ENCODE data around the gene ZNF83. TPM values are rescaled to one million over a fixed set of nuclear protein-coding genes. Genes with fewer than 3 reads are reported as not detected.

ZNF83 gene
- total and polyA plus RNA-seq, 2 of the 4 experiments (the other 2 are of a cell fraction): 32.9 to 36.9 TPM

DNA sequence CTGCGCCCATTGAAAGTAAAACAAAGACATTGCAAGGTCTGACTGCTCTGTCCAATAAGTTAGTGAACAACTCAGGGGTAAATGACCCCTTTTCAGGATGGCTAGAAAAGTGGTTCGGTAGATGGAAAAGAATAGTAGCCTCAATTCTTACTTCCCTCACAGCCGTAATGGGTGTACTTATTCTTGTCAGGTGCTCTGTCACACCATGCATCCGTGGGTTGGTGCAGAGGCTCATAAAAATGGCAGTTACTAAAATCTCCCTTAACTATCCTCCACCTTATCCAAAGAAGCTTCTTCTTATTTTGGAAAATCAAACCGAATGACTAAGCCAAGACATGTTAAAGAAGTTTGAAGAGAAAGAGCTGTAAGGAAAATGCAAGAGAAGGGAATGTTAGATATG is 31.4 kb upstream of the ZNF83 start:
- no peak overlapping the region for H3K4ac ChIP-seq (ENCODE audit: low read depth, low read length)
- H3K9me3 ChIP-seq (ENCODE audit: control insufficient read depth, insufficient read depth, low read length): no peaks in the 10 kb centered on the region
- no peak overlapping the region for H3K27ac ChIP-seq (ENCODE audit: insufficient read depth, low read length)
- no peak overlapping the region for H2BK20ac ChIP-seq (ENCODE audit: low read depth, low read length)
- intact Hi-C loops (cut with micrococcal nuclease) (no loop called here), in situ Hi-C loops (cut with MboI; ENCODE audit: low sequenced_read_pairs) (no loop called here), dilution Hi-C loops (cut with HindIII; ENCODE audit: low sequenced_read_pairs, unreplicated experiment) (no loop called here)
- no peak overlapping the region for H2AK5ac ChIP-seq (ENCODE audit: low read depth, low read length)
- no peak overlapping the region for H3K14ac ChIP-seq (replicated peaks; ENCODE audit: low read depth, low read length)
- no peak overlapping the region for H2AFZ ChIP-seq (replicated peaks; ENCODE audit: low read length, poor library complexity)
- TF ChIP-seq USF2 (IDR thresholded peaks at IDR 0.05; ENCODE audit: low read depth, low read length) (no peak), SMC3 (IDR thresholded peaks at IDR 0.05; ENCODE audit: low read depth, low read length) (no peak), MXI1 (IDR thresholded peaks at IDR 0.05; ENCODE audit: borderline replicate concordance, low read depth, low read length) (no peak), BHLHE40 (IDR thresholded peaks at IDR 0.05; ENCODE audit: low read depth, low read length) (no peak), MAFK (IDR thresholded peaks at IDR 0.05; ENCODE audit: low read depth, low read length) (no peak), CHD1 (IDR thresholded peaks at IDR 0.05; ENCODE audit: low read depth, low read length) (no peak), NFE2L2 (IDR thresholded peaks at IDR 0.05; ENCODE audit: low read depth, low read length) (no peak), RFX5 (IDR thresholded peaks at IDR 0.05; ENCODE audit: low read depth, low read length) (no peak)
- TF ChIP-seq, protein P1, sequence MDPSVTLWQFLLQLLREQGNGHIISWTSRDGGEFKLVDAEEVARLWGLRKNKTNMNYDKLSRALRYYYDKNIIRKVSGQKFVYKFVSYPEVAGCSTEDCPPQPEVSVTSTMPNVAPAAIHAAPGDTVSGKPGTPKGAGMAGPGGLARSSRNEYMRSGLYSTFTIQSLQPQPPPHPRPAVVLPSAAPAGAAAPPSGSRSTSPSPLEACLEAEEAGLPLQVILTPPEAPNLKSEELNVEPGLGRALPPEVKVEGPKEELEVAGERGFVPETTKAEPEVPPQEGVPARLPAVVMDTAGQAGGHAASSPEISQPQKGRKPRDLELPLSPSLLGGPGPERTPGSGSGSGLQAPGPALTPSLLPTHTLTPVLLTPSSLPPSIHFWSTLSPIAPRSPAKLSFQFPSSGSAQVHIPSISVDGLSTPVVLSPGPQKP (IDR thresholded peaks at IDR 0.05; ENCODE audit: borderline replicate concordance, low read depth, low read length): no peak
- ATAC-seq (ENCODE audit: low read depth) (no peak), DNase-seq (no peak)
- H3K4me3 ChIP-seq (ENCODE audit: insufficient read depth, low read depth, low read length): no peak overlapping the region
- CTCF ChIA-PET: interaction anchor here (1.1 kb wide), 1 partner anchor 13 kb away, joined by 3 read pairs; no protein-coding TSS in a partner anchor
- no peak overlapping the region for H2BK15ac ChIP-seq (ENCODE audit: low read depth, low read length)
- peaks cover 12% of the 10 kb centered on the region for H4K20me1 ChIP-seq (ENCODE audit: insufficient read depth, low read length)
- H4K91ac ChIP-seq (ENCODE audit: insufficient read depth, low read depth, low read length): no peak overlapping the region
- H4K8ac ChIP-seq (ENCODE audit: low read depth in 2 of 2, low read length in 2 of 2): no peak overlapping the region
- no peak overlapping the region for H2BK5ac ChIP-seq (ENCODE audit: low read depth, low read length, poor library complexity, severe bottlenecking)
- H3K9me1 ChIP-seq (ENCODE audit: insufficient read depth, low read length): 0 out of 2 replicates have a peak, but pooled peaks cover 4% of the 10 kb centered on the region
- no peaks in the 10 kb centered on the region for H3K27me3 ChIP-seq (ENCODE audit: control insufficient read depth, insufficient read depth, low read length)
- H3K4me2 ChIP-seq (ENCODE audit: low read depth, low read length): no peak overlapping the region
- H4K5ac ChIP-seq (ENCODE audit: low read depth, low read length): no peak overlapping the region
- no TSS peak for BruUV-seq (replicated peaks)
- peaks cover 4% of the 10 kb centered on the region; the same call in 1 of the 2 replicates for H3K4me1 ChIP-seq (ENCODE audit: control insufficient read depth, insufficient read depth, low read length)
- no peak overlapping the region for H3K23ac ChIP-seq (ENCODE audit: low read depth, low read length)
- H3K56ac ChIP-seq (ENCODE audit: extremely low read depth, insufficient read depth, low read length): no peak overlapping the region
- H3K9ac ChIP-seq (ENCODE audit: low read depth, low read length): no peak overlapping the region
- no peak overlapping the region for H2BK120ac ChIP-seq (ENCODE audit: low read depth, low read length)
- no peak overlapping the region for H2AK9ac ChIP-seq (replicated peaks; ENCODE audit: low read depth, low read length, poor library complexity)
- WGBS, 2 experiments (ENCODE audit: extremely low coverage in 2 of 2, insufficient read length in 1 of 2): no CpG with 5 or more reads among the region's 5 CpGs
- peaks cover 18 to 47% of the 10 kb centered on the region in 2 experiments for H3K79me1 ChIP-seq (ENCODE audit: low read depth in 1 of 2, low read length in 2 of 2)
- H3K36me3 ChIP-seq (ENCODE audit: control insufficient read depth, insufficient read depth, low read length): peaks cover 9% of the 10 kb centered on the region
- POLR2A ChIA-PET (ENCODE audit: unreplicated experiment): no interaction called here
- no peak overlapping the region for H3K18ac ChIP-seq (ENCODE audit: low read depth, low read length)
